ENCODE measurements around the gene CLK3.
"Not testable (repeated sequence)": the region's sequence is repeated elsewhere in the genome, so short reads cannot be mapped to it uniquely, and the experiment has no call there.

The CLK3 gene

DNA sequence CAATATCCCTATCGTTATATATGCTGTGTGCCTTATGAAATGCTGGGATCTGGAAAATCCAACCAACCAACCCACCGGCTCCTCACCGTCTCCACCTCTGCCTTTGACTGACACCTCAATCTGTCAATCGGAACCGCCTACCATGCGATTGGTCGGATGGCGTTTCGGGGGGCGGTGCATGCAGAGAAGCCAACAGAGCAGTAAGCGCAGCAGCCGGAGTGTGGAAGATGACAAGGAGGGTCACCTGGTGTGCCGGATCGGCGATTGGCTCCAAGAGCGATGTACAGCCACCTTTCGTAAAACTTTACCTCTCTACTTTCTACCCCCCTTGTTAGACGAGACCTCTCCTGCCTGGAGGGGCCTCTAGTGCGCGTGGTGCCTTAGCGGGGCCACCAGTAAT is 6.3 kb downstream of the CLK3 start:
- no peak for DNase-seq

DNA sequence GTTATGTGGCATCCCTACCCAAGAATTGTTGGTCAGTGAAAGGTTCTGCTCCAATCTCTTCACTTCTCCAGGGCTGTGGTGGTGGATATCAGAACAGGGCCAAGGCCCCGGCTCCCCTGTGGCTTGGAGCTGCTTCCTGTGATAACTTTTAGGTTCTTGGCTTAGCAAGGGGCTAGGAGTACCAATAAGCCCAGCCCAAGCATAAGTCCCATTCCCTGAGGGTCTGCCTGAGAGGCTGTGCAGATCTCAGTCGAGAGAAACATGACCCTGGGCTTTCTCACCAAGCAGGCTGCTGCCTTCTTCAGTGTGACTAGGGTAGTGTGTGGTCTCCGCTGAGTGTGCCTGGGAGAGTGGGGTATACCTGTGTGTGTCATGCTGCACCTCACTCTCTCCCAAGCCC is 7.1 kb downstream of the CLK3 start:
- DNase-seq: no peak

DNA sequence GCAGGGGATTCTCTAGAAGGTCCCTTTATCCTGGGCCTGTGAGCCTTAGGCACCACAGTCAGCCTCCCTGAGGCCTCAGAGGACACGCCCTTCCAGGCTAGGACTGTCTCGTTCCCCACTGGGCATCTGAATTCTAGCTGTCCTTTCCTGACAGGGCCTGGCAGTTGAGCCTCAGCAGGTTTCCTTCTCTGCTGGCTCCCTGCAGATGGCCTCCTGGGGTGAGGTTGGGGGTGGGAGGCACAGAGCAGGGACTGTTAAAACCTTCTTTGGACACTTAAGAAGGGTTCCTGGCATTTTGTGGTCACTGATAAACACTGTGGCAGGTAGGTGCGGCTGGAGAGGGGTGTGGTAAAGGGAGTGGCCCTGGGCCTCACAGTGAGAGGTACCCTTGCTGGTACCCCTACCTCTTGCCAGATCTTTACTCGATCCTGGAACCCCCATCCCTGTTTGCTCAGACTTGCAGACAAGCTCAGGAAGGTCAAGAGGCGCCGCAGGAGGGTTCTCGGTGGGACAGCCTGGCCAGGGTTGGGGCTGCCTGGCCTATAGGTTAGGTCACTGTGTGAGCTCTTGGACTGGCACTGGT is 8.5 kb downstream of the CLK3 start:
- no peak for DNase-seq

DNA sequence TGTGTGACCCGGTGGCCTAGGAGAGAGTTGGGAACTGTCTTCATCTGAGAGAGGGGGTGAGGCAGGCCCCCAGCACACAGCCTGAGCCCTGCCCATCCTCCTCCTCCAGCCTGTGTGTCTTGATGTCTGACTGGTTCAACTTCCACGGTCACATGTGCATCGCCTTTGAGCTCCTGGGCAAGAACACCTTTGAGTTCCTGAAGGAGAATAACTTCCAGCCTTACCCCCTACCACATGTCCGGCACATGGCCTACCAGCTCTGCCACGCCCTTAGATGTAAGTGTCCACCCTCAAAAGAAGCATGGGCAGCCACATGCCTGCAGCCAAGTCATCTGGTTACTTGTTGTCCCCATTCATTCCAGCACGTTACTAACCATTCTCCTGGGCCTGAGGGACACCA is 10.1 kb downstream of the CLK3 start:
- DNase-seq: no peak

DNA sequence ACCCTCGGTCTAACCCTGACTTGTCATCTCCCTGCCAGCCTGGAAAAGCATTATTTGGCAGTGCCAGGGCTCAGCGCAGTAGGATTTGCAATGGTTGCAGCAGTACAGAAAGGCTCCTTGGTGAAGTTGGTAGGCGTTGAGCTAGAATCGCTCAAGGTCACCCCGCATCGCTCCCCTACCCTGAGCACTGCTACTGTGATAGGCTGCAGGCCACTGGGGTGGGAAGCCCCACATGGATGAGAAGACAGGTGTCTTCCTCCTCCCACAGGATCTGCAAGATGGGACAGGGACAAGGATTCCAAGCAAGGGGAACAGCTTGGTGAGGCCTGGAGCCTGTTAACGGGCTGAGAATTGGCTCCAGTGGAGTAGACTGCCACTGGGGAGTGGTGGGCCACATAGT is 10.7 kb downstream of the CLK3 start:
- no peak for DNase-seq

DNA sequence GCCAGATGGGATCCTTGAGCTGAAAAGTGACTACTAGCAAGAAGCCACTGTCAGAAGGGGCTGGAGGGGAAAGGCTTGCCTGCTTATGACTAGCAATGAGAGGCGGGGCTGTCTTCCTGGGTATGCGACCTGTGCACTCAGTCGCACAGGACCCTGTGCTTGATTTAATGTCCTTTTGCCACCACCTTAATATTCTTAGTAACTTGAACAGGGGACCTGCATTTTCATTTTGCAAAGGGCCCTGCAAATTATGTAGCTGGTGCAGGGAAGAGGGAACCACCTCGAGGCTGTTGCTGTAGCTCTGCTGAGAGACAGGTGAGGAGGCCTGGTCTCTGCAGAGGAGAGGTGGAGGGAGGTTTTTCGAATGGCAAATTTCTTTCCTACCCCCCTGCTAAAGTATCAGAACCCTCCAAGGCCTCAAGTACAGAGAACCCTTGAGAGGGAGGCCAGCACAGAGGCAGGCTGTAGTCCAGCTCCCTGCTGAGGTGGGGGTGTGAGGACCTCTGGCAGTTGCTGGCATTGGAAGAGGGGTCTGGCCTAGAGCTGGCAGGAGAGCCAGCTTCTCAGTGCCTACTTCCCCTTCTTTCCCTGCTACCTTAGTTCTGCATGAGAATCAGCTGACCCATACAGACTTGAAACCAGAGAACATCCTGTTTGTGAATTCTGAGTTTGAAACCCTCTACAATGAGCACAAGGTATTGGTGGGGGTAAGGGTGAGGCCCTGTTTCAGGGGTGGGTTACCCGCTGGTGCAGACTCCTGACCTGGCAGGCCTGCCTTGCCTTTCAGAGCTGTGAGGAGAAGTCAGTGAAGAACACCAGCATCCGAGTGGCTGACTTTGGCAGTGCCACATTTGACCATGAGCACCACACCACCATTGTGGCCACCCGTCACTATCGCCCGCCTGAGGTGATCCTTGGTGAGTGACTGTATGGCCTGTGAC is 11.4 kb downstream of the CLK3 start:
- no peak for DNase-seq

DNA sequence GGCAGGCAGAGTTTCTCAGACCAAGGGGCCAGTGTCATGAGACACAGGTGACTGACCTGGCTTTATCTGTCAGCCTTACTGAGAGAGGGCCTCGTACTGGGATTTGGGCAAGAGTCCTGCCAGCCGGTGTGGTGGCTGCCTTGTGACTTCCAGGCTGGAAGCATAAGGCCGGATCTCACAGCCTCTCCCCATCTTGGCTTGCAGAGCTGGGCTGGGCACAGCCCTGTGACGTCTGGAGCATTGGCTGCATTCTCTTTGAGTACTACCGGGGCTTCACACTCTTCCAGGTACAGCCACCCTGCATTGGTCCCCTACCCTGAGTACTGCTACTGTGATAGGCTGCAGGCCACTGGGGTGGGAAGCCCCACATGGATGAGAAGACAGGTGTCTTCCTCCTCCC is 12.1 kb downstream of the CLK3 start:
- DNase-seq: no peak

GRCh38 chr15:74628199-74628598 is 12.6 kb downstream of the CLK3 start:
- no peak for DNase-seq

DNA sequence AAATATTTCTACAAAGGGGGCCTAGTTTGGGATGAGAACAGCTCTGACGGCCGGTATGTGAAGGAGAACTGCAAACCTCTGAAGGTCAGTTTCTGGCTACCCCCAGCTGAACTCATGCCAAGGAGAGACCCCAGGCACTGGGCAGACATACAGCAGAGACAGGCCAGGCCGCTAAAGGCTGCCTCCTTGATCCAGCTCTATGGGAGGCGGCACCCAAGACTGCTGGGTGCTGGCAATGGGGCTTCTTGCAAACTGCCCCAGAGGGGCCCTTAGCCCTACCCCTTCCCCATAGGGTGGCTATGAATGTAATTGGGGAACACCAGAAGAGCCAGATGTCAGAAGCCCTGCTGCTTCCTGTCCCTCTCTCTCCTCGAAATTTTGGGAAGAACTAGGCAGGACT is 13.3 kb downstream of the CLK3 start:
- no peak for DNase-seq

DNA sequence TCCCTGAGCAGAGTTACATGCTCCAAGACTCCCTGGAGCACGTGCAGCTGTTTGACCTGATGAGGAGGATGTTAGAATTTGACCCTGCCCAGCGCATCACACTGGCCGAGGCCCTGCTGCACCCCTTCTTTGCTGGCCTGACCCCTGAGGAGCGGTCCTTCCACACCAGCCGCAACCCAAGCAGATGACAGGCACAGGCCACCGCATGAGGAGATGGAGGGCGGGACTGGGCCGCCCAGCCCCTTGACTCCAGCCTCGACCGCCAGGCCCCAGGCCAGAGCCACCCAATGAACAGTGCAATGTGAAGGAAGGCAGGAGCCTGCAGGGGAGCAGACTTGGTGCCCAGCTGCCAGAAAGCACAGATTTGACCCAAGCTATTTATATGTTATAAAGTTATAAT is 14.1 kb downstream of the CLK3 start:
- not testable (repeated sequence) for DNase-seq

GRCh38 chr15:74630284-74631086 is 14.8 kb downstream of the CLK3 start:
- DNase-seq: no peak

GRCh38 chr15:74631087-74631385 is 15.4 kb downstream of the CLK3 start:
- no peak for DNase-seq

GRCh38 chr15:74631408-74631807 is 15.8 kb downstream of the CLK3 start:
- DNase-seq: no peak

DNA sequence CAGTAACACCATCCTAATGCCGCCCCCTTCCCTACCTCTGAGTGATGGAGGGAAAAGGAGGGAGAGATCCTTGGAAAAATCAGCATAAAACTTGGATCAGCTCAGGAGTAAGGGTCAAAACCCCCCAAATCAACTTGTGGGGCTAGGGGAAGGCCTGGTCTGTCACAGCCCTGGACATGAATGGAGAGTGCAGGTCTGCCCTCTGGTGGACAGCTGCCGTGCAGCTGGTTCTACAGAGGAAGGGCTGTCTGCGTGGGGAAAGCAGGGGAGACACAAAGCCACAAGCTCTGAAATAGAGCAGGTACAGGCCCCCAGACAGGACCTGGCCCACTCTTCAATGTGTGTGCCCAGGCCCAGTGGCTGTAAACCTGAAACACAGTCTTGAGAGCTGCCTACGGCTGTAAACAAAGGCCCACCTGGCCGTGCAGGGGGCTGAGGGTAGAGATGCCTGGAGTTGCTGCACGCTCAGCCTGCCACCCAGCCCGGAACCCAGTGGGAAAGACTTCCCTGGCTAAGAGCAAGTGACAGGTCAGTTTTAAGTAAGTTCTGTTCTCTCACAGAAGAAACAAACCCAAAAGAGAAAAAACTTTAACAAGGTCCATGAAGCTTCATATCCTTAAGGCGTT is 16.4 kb downstream of the CLK3 start:
- peak; percentile 65 for DNase-seq

DNA sequence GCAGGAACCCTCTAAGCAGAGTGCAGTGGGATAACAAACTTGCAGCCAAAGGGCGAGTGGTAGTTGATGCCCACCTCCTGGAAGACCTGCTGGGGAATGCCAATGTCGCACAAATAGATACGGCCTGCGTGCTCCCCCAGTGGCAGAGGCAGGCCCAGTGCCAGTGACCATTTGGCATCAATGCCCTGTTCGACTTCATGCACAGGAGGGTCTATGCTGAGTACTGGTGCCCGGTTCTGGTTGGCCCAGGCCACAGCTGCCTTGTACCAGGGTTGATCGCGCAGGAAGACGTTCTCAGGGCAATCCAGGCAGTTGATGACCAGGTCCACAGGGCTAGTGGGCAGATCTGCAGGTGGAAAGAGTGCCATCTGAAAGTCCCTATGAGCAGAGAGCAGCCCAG is 17.0 kb downstream of the CLK3 start:
- no peak for DNase-seq

- DNase-seq: no peak
These were observed 18.1 kb downstream of the CLK3 start for GRCh38 chr15:74633781-74634180.

DNA sequence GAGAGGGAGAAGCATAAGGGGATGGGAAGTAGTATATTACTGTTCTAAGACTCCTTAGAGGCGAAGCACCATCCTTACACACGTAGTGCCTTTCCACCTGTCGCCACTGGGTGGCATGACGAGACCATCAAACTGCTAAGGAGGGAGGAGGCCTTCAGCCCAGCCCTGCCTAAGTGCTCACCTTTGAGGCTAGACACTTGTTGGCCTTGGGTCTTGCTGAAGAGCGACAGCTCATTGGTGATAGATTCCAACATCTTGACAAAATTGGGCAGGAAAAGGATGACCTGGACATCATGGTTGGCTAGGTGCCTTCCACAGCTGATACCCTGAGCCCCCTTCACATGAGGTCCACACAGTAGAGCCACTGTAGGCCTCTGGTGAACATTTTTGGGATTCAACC is 19.6 kb downstream of the CLK3 start:
- DNase-seq: peak; percentile 67

DNA sequence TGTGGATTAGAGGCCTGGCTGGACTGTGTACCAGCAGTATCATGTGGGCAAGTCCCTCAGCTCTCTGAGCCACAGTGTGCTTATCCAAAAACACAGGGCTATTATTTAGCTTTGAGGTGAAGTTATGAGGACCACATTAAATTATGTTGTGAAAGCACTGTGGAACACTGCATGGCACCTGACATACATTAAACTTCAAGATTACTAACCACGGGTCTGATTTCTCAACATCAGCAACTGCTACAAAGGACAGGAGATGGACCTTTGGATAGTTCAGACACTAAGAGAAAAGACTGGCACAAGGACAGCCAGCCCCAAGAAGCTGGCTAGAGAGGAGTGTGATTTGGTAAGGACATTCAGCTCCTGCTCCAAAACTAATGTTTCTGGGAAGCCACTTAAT is 21.3 kb downstream of the CLK3 start:
- DNase-seq: no peak

DNA sequence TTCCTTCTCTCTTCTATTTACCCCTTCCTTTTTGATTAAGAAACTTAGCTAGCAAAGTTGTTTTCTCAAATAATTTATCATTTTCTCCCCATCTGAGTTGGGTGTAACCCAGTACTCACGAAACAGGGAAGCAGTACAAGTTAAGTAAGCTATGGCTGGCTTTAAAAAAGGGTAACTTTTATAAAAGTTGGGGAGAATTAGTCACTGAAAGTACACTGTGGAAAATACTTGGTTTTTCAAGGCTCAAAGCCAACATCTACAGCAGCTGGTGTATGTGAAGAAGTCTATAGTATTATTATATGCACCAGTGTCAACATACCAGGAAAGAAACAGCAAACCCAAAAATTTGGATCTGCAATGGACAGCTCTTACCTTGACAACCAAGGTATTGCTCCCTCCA is 25.5 kb downstream of the CLK3 start:
- DNase-seq: no peak

- DNase-seq: no peak
These were observed 26.7 kb downstream of the CLK3 start for GRCh38 chr15:74642348-74642733.

DNA sequence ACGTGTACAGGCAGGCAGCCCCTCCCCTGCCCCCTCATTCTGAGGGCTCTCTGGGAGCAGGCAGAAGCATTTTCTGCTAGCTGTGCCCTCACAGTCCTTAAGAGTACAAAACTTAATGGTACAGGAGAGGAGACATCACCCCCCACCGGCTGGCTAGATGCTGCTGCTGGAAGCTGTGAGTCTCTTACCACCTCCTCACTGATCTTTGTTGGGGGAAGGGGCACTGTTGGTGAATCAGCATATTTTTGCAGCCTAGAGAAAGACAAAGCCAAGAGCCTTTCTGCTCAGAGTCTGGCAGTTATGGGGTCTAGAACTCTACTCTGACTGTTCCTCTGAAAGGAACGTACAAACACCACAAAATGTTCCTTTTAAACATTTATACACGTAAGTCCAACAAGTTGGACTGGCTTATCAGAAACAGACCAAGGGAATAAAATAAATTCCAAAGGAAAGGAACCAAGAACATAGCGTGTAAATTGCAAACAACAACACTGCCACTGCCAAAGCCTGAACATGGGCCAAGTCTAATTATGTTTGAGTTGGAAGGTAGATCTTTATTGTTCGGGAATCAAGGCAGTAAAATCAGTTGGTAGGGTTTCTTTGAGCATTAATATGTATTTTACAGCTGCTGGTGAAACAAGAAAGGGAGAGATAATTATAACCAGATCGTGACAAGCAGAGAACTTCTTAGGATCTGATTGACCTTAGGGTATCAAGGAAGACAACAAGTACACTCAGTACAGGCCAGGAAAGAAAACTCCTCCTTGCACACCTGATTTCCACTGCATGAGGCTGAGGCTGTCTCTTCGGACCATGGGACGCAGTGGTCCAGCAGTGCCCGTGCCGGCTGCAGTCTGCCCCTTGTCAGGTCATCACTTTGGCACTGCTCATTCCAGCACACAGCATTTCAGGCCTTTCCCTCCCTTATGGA is 27.4 kb downstream of the CLK3 start:
- no peak for DNase-seq

DNA sequence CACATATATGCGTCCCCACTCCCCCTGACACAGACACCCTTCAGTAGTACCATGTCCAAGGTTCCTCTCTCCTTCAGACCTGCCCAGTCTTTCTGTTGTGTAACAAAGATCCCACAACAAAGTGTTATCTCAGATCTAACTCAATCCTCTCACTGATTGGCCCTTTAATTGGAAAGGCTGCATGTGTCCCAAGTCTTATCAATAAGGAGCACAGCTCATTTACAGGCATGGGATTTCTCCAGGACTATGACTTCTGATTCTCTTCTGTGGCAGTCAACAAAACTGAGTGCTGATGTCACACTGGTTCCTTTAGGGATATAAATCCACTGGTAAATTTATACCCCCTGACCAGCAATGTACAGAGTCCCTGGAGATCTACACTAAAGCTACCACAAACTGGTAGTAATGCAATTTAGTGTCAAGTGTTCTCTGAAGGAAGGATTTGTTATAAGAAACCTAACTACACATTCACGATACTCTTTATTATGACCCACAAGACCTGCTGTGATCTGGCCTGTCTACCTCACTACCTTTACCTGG is 28.1 kb downstream of the CLK3 start:
- no peak for DNase-seq

Measured in stimulated activated CD4-positive, alpha-beta T cell treated with anti-CD3 and anti-CD28 coated beads, Interleukin-12 subunit alpha, Interleukin-12 subunit beta, amount 100 ng/mL, for 4 hours (primary cell).